ENCODE results near the gene HPSE2.
"Not testable (repeated sequence)": the region's sequence is repeated elsewhere in the genome, so short reads cannot be mapped to it uniquely, and the experiment has no call there.

Gene HPSE2

GRCh38 chr10:99235658-99236626, at the start of gene HPSE2:
Gene HPSE2, minus strand, starts transcription at chr10:99235852.
- DNase-seq = no peak

GRCh38 chr10:99280472-99280871, 44.8 kb upstream of the HPSE2 start:
- DNase-seq = no peak

- DNase-seq = no peak
These were observed 44.0 kb upstream of the HPSE2 start for GRCh38 chr10:99279626-99280111.

GRCh38 chr10:99276848-99277486, 41.3 kb upstream of the HPSE2 start:
- DNase-seq = no peak

GRCh38 chr10:99266383-99266782, 30.7 kb upstream of the HPSE2 start:
- no peak for DNase-seq

- DNase-seq = no peak
These were observed 13.2 kb upstream of the HPSE2 start for GRCh38 chr10:99248824-99249223.

GRCh38 chr10:99247893-99248292, 12.2 kb upstream of the HPSE2 start:
- not testable (repeated sequence) for DNase-seq

GRCh38 chr10:99236627-99237309, 1.1 kb upstream of the HPSE2 start:
- no peak for DNase-seq

GRCh38 chr10:99234791-99235657, 628 bp downstream of the HPSE2 start:
- DNase-seq = no peak

GRCh38 chr10:99234041-99234790, 1.4 kb downstream of the HPSE2 start:
- no peak for DNase-seq

- DNase-seq = no peak
These were observed 2.0 kb downstream of the HPSE2 start for GRCh38 chr10:99233689-99234037.

- no peak for DNase-seq
These were observed 2.5 kb downstream of the HPSE2 start for GRCh38 chr10:99233000-99233688.

GRCh38 chr10:99232360-99232999, 3.2 kb downstream of the HPSE2 start:
- no peak for DNase-seq

- DNase-seq = no peak
These were observed 10.9 kb downstream of the HPSE2 start for GRCh38 chr10:99224766-99225165.

GRCh38 chr10:99207340-99207739, 28.3 kb downstream of the HPSE2 start:
- DNase-seq = no peak

GRCh38 chr10:99203310-99203709, 32.3 kb downstream of the HPSE2 start:
- no peak for DNase-seq

- DNase-seq = no peak
These were observed 62.7 kb downstream of the HPSE2 start for GRCh38 chr10:99172950-99173349.

GRCh38 chr10:99172128-99172738, 63.4 kb downstream of the HPSE2 start:
- DNase-seq = no peak

GRCh38 chr10:99170116-99170675, 65.5 kb downstream of the HPSE2 start:
- no peak for DNase-seq

- no peak for DNase-seq
These were observed 74.5 kb downstream of the HPSE2 start for GRCh38 chr10:99161165-99161564.
